Lung (tissue), 12 donors: ENCODE data around the gene USP53. TPM values are rescaled to one million over a fixed set of nuclear protein-coding genes. Genes with fewer than 3 reads are reported as not detected.

Source experiments
- ATAC-seq: fragments of 200-7000 bp; cut with Tn5 transposase; one replicate; pipeline ENCODE4 v1.9.1; 2020; ENCODE audit warnings: moderate number of reproducible peaks; ENCODE audit not compliant: insufficient read depth, low FRiP score
- DNase-seq, 3 donors: peaks; one replicate each; pipeline ENCODE4 v3.0.0-alpha.2; 2013 to 2017
- H3K27ac ChIP-seq, 2 donors: one replicate each; pipeline ENCODE4 v1.5.1; 2013; ENCODE audit warnings: mild to moderate bottlenecking in 2 of 2, moderate library complexity in 2 of 2, control low read depth in 1 of 2, inconsistent platforms in 1 of 2, low read depth in 1 of 2, low read length in 1 of 2
- H3K27me3 ChIP-seq, 3 donors: one replicate each; pipeline ENCODE4 v1.5.1; 2013; ENCODE audit warnings: low read length in 2 of 3; ENCODE audit not compliant: control insufficient read depth in 3 of 3, insufficient read depth in 3 of 3
- H3K36me3 ChIP-seq, 4 donors: one replicate each; pipeline ENCODE4 v1.5.1; 2013; ENCODE audit warnings: low read length in 4 of 4, mild to moderate bottlenecking in 1 of 4, moderate library complexity in 1 of 4; ENCODE audit not compliant: control insufficient read depth in 4 of 4, insufficient read depth in 4 of 4
- H3K4me1 ChIP-seq, 5 donors: one replicate each; pipeline ENCODE4 v1.5.1; 2013; ENCODE audit warnings: low read length in 5 of 5, mild to moderate bottlenecking in 2 of 5, moderate library complexity in 1 of 5; ENCODE audit not compliant: control insufficient read depth in 5 of 5, insufficient read depth in 5 of 5
- H3K4me3 ChIP-seq: one replicate; pipeline ENCODE4 v1.5.1; 2013; ENCODE audit warnings: mild to moderate bottlenecking, control low read depth, moderate library complexity
- H3K9ac ChIP-seq, 2 donors: one replicate each; pipeline ENCODE4 v1.5.1; 2013; ENCODE audit warnings: low read length in 2 of 2, control low read depth in 1 of 2; ENCODE audit not compliant: insufficient read depth in 1 of 2
- H3K9me3 ChIP-seq, 4 donors: one replicate each; pipeline ENCODE4 v1.5.1; 2013; ENCODE audit warnings: low read length in 3 of 4, mild to moderate bottlenecking in 1 of 4, moderate library complexity in 1 of 4; ENCODE audit not compliant: control insufficient read depth in 4 of 4, insufficient read depth in 3 of 4
- CTCF ChIP-seq: IDR thresholded peaks from 2 replicates; pipeline ENCODE4 v1.5.1; 2012; ENCODE audit warnings: mild to moderate bottlenecking; ENCODE audit errors: control extremely low read depth, extremely low read depth
- WGBS, 2 donors: extraction: QIAGEN DNeasy Blood & Tissue Kit; methylation state at CpG; one replicate each; pipeline ENCODE4 v1.1.7; 2013; 5-methylcytosine and 5-hydroxymethylcytosine counted together
- polyA plus RNA-seq, 2 donors: library from polyadenylated mRNA; stranded (reverse); fragments of 200-250 nt; gene quantifications; one replicate each; pipeline ENCODE4 v1.2.1, GENCODE V29; 2013
- total RNA-seq, 2 donors: library from RNA; depleted of rRNA in 1 of 2; stranded (reverse); fragments of >200 nt in 1 of 2; gene quantifications; one replicate each; pipeline ENCODE4 v1.2.1, GENCODE V29; 2014 to 2021
- donor health status: control.
- donor health status: control.
- donor health status: Bipolar disorder and iron deficiency.
- donor health status: healthy.
- donor health status: DM: yes; HTN: yes; CAD: no.

Gene USP53
- total and polyA plus RNA-seq, 4 donors, result 13.0 to 54.6 (median 26.3) TPM

DNA sequence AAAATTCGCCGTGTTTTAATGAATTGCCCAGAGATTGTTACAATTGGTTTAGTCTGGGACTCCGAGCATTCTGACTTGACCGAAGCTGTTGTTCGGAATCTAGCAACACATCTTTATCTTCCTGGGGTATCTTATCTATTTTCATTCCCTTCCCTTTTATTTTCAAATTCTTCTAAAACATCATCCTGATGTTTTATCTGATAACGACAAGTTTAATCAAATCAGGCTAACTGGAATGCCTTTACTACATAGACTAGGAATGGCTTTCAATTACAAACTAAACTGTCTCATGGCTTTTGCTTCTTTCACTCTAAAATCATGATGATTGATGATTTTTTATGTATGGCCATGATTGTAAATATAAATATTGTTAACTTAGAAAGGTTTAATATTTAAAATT is 48.0 kb downstream of the USP53 start:
- TF ChIP-seq CTCF, result no peak
- no peaks in the 10 kb centered on the region for H3K9me3 ChIP-seq
- DNase-seq, result no peak
- peaks cover 2 to 20% (median 10%) of the 10 kb centered on the region in 4 donors for H3K36me3 ChIP-seq
- no peak overlapping the region for H3K4me3 ChIP-seq
- H3K27me3 ChIP-seq, result no peaks in the 10 kb centered on the region
- H3K4me1 ChIP-seq, result no peaks in the 10 kb centered on the region
- no peak for ATAC-seq
- 95 to 96% methylated on average over 6 of the region's 6 CpGs for WGBS, 2 donors
- H3K27ac ChIP-seq, result no peak overlapping the region
- no peak overlapping the region for H3K9ac ChIP-seq

DNA sequence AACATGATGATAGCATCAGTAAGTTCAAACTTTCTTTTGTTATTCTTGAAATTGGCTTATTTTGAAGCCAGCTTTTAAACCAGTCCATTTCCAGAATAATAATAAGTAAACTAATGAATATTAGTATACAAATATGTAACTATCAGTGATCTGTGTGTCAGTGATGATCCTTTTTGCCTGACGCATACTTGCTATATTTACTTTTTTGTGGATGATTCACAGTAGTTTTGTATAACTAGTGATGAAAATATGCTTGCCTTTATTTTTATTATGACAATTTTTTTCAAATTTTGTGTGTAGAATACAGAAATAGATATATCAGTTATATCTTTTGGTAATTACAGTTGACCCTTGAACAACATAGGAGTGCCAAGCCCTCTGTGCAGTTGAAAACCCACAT is 49.5 kb downstream of the USP53 start:
- H3K9me3 ChIP-seq, result no peaks in the 10 kb centered on the region
- peaks cover 0 to 15% (median 5%) of the 10 kb centered on the region in 4 donors for H3K36me3 ChIP-seq
- H3K27me3 ChIP-seq, result no peaks in the 10 kb centered on the region
- H3K4me3 ChIP-seq, result no peak overlapping the region
- no peaks in the 10 kb centered on the region for H3K4me1 ChIP-seq
- TF ChIP-seq CTCF, result no peak
- WGBS, 2 donors, result 98 to 99% methylated on average over 1 of the region's 1 CpG
- no peak overlapping the region for H3K9ac ChIP-seq
- ATAC-seq, result no peak
- no peak overlapping the region for H3K27ac ChIP-seq
- DNase-seq, result no peak

DNA sequence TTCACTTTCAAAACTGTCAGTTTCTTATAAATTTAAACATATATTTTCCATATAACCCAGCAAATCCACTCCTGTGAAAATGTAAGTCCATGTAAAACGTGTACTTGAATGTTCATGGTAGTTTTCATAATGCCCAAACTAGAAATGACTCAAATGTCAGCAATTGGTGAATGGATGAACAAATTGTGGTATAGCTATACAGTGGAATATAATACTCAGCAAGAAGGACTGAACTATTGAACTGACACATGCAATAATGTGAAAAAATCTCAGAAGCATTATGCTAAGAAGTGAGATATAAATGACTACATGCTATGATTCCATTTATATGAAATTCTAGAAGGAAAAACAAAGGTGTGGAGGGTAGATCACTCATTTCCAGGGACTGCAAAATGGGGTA is 52.2 kb downstream of the USP53 start:
- no peak for TF ChIP-seq CTCF
- no peaks in the 10 kb centered on the region for H3K4me1 ChIP-seq
- no peaks in the 10 kb centered on the region for H3K9me3 ChIP-seq
- H3K9ac ChIP-seq, result no peak overlapping the region
- no peaks in the 10 kb centered on the region for H3K27me3 ChIP-seq
- WGBS, 2 donors, result 89 to 93% methylated on average over 1 of the region's 1 CpG
- H3K27ac ChIP-seq, result no peak overlapping the region
- no peak overlapping the region for H3K4me3 ChIP-seq
- H3K36me3 ChIP-seq, result peaks cover 0 to 17% (median 2%) of the 10 kb centered on the region in 4 donors
- no peak for DNase-seq
- ATAC-seq, result no peak

DNA sequence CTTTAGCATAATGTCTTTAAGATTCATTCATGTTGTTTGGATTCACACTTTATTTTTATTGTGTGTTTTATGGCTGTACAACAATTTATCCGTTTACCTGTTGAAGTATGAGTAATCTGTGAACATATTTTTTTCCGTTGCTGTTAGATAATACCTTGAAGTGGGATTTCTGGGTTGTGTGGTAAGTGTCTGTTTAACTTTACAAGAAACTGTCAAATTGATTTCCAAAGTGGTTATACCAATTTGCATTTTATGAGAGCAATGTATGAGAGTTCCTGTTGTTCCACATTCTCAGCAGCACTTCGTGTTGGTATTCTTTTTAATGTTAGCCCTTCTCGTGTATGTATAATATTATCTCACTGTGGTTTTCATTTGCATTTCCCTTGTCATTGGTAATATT is 53.6 kb downstream of the USP53 start:
- H3K36me3 ChIP-seq, result peaks cover 2 to 22% (median 3%) of the 10 kb centered on the region in 4 donors
- H3K4me3 ChIP-seq, result no peak overlapping the region
- H3K9ac ChIP-seq, result no peak overlapping the region
- H3K4me1 ChIP-seq, result no peaks in the 10 kb centered on the region
- no peak for TF ChIP-seq CTCF
- DNase-seq, result no peak
- H3K27me3 ChIP-seq, result no peaks in the 10 kb centered on the region
- WGBS, 2 donors, result 83% methylated on average over 4 of the region's 4 CpGs
- H3K27ac ChIP-seq, result no peak overlapping the region
- ATAC-seq, result no peak
- no peaks in the 10 kb centered on the region for H3K9me3 ChIP-seq
